Karpas-422 (cell line): Measurements from ENCODE around the gene IPPK. TPM values are rescaled to one million over a fixed set of nuclear protein-coding genes. Genes with fewer than 3 reads are reported as not detected.
"Not testable (repeated sequence)": the region's sequence is repeated elsewhere in the genome, so short reads cannot be mapped to it uniquely, and the experiment has no call there.

Experiments used
- DNase-seq: peaks from one replicate; pipeline ENCODE4 v3.0.0-alpha.2; 2015
- H2AFZ ChIP-seq: fragments of 200-600 bp; sonication (generic); 2 replicates; pipeline ENCODE4 v1.6.1; 2014; ENCODE audit warnings: antibody characterized with exemption, low read length, mixed read lengths
- H3K27ac ChIP-seq: fragments of 200-600 bp; sonication (generic); 2 replicates; pipeline ENCODE4 v1.5.1; 2014; ENCODE audit warnings: mild to moderate bottlenecking, low read length, moderate library complexity
- H3K27me3 ChIP-seq: fragments of 200-600 bp; sonication (generic); 2 replicates; pipeline ENCODE4 v1.6.1; 2014; ENCODE audit warnings: low read length, mixed read lengths
- H3K36me3 ChIP-seq: fragments of 200-600 bp; sonication (generic); 2 replicates; pipeline ENCODE4 v1.6.1; 2014; ENCODE audit warnings: low read length, mixed read lengths; ENCODE audit not compliant: insufficient read depth
- H3K4me1 ChIP-seq: fragments of 200-600 bp; sonication (generic); 2 replicates; pipeline ENCODE4 v1.6.1; 2014; ENCODE audit warnings: mild to moderate bottlenecking, low read length, mixed read lengths
- H3K4me2 ChIP-seq: fragments of 200-600 bp; sonication (generic); 2 replicates; pipeline ENCODE4 v1.6.1; 2014; ENCODE audit warnings: low read length, low read depth, mild to moderate bottlenecking; ENCODE audit not compliant: poor library complexity, severe bottlenecking
- H3K4me3 ChIP-seq: fragments of 200-600 bp; sonication (generic); 2 replicates; pipeline ENCODE4 v1.5.1; 2014; ENCODE audit warnings: mild to moderate bottlenecking, antibody characterized with exemption, low read length, mixed read lengths
- H3K79me2 ChIP-seq: fragments of 200-600 bp; sonication (generic); 2 replicates; pipeline ENCODE4 v1.6.1; 2014; ENCODE audit warnings: mild to moderate bottlenecking, low read length, mixed read lengths
- H3K9ac ChIP-seq: fragments of 200-600 bp; sonication (generic); 2 replicates; pipeline ENCODE4 v1.6.0; 2014; ENCODE audit warnings: low read length
- H3K9me2 ChIP-seq: fragments of 200-600 bp; sonication (generic), shearing (Covaris generic); replicated peaks from 2 replicates; pipeline ENCODE4 v1.6.0; 2014; ENCODE audit warnings: mild to moderate bottlenecking, low read length, moderate library complexity; ENCODE audit not compliant: insufficient read depth
- H3K9me3 ChIP-seq: fragments of 300-700, 200-600 bp; sonication (generic); 2 replicates; pipeline ENCODE4 v1.6.1; 2014; ENCODE audit warnings: low read length, mixed read lengths
- H4K20me1 ChIP-seq: fragments of 200-600 bp; sonication (generic); 2 replicates; pipeline ENCODE4 v1.6.1; 2014; ENCODE audit warnings: mild to moderate bottlenecking, antibody characterized with exemption, low read length, low read depth; ENCODE audit not compliant: insufficient read depth
- total RNA-seq: library from RNA; depleted of rRNA; stranded (reverse); fragments of >200 nt; shearing (Covaris generic); gene quantifications from 2 replicates; pipeline ENCODE4 v1.2.3, GENCODE V29; 2014; ENCODE audit warnings: low replicate concordance

IPPK gene
- total RNA-seq, 1 experiment from 2014 or later, result 18.3 TPM

DNA sequence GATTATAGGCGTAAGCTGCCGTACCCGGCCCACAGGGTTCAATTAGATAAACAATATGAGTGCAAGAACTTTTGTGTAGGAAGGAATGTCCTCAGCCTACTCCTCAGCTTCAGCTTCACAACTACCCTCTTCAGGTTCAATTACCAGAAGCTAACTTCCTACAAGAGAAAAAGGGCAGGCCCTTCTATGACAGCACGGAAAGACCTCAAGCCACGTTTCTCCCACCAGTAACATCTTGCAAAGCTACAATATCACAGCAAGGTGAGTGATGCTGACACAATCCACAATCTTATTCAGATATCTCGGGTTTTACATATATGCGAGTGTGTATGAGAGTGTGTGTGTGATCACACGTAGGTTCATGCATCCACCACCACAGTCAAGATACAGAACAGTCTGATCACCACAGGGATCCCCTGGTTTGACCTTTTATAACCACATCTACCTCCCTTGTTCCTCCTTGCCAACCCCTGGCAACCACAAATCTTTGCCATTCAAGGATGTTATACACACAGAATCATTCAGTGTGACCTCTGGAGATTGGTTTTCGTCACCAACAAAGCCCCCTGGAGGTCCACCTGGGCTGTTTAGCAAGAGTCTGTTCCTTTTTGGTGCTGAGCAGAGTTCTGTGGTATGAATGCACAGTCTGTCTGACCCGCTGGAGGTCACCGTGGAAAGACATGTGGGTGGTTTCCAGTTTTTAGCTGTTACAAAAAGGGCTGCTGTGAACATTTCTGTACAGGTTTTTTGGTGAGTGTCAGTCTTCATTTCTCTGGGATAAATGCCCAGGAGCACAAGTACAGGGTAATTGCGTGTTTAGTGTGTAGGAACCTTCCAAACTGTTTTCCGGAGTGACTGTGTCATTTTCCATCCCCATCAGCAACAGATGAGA lies 38.2 kb downstream of the IPPK start:
- no peaks in the 10 kb centered on the region for H3K9me2 ChIP-seq
- H3K79me2 ChIP-seq, result peaks cover 19% of the 10 kb centered on the region
- no peak overlapping the region for H3K27ac ChIP-seq
- no peaks in the 10 kb centered on the region for H3K9me3 ChIP-seq
- H3K4me3 ChIP-seq, result no peak overlapping the region
- no peak overlapping the region for H3K4me2 ChIP-seq
- no peaks in the 10 kb centered on the region for H3K27me3 ChIP-seq
- H3K36me3 ChIP-seq, result peaks cover 34% of the 10 kb centered on the region
- no peak overlapping the region for H3K9ac ChIP-seq
- no peaks in the 10 kb centered on the region for H4K20me1 ChIP-seq
- H2AFZ ChIP-seq, result no peak overlapping the region
- no peaks in the 10 kb centered on the region for H3K4me1 ChIP-seq
- no peak for DNase-seq

DNA sequence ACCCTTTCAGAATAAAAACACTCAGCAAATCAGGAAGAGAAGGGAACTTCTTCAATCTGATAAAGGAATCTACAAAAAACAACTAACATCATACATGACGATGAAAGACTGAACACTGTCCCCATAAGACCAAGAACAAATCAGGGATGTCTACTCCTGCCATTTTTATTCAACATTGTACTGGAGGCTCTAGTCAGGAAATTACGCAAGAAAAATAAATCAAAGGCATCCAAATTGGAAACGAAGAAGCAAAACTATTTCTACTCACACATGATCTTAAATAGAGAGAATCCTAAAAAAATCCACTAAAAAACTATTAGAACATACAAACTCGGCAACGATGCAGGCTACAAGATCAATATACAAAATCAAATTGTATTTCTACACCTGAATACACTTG lies 42.3 kb downstream of the IPPK start:
- no peak overlapping the region for H3K4me2 ChIP-seq
- H3K27ac ChIP-seq, result no peak overlapping the region
- no peaks in the 10 kb centered on the region for H3K9me3 ChIP-seq
- no peaks in the 10 kb centered on the region for H3K9me2 ChIP-seq
- H2AFZ ChIP-seq, result no peak overlapping the region
- no peaks in the 10 kb centered on the region for H3K27me3 ChIP-seq
- peaks cover 26% of the 10 kb centered on the region for H3K79me2 ChIP-seq
- H3K4me3 ChIP-seq, result no peak overlapping the region
- DNase-seq, result no peak
- peaks cover 27% of the 10 kb centered on the region; the same call in 1 of the 2 replicates for H3K36me3 ChIP-seq
- no peak overlapping the region for H3K9ac ChIP-seq
- no peaks in the 10 kb centered on the region for H3K4me1 ChIP-seq
- no peaks in the 10 kb centered on the region for H4K20me1 ChIP-seq

DNA sequence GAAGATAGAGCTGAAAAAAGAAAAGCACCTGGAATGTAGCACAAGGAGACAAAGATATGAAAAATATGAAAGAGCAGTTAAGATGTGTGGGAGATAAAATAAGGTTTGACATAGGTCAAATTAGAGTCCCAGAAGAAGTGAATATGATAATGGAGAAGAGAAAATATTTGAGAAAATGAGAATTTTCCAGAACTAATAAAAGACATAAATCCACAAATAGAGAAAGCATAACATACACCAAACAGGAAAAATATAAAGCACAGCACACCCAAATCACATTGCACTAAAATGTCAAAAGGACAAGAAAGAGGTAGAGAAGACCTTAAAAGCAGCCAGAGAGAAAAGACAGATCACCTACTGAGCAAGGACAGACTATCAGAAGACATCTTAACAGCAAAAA lies 43.4 kb downstream of the IPPK start:
- Histone ChIP-seq H3K9me2 (no peaks in the 10 kb centered on the region), H4K20me1 (no peaks in the 10 kb centered on the region), H3K9ac (no peak overlapping the region), H3K9me3 (no peaks in the 10 kb centered on the region), H3K79me2 (peaks cover 26% of the 10 kb centered on the region), H3K27ac (no peak overlapping the region), H2AFZ (no peak overlapping the region), H3K4me1 (no peaks in the 10 kb centered on the region), H3K4me2 (no peak overlapping the region), H3K4me3 (no peak overlapping the region), H3K27me3 (no peaks in the 10 kb centered on the region), H3K36me3 (peaks cover 19% of the 10 kb centered on the region; the same call in 1 of the 2 replicates)
- DNase-seq, result no peak

DNA sequence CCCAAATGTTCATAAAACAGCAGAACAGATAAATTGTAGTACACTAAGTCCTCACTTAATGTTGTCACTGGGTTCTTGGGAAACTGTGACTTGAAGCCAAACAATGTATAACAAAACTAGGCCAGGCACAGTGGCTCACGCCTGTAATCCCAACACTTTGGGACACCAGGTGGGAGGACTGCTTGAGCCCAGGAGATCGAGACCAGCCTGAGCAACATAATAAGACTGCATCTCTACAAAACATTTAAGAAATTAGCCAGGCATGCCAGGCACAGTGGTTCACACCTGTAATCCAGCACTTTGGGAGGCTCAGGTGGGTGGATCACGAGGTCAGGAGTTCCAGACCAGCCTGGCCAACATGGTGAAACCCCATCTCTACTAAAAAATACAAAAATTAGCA lies 46.0 kb downstream of the IPPK start:
- not testable (repeated sequence) for H3K4me2 ChIP-seq, H3K9me3 ChIP-seq, H3K27me3 ChIP-seq, H3K4me3 ChIP-seq, H3K9ac ChIP-seq, H3K27ac ChIP-seq, H3K9me2 ChIP-seq, H4K20me1 ChIP-seq, DNase-seq, H2AFZ ChIP-seq, H3K4me1 ChIP-seq
- peaks cover 25% of the 10 kb centered on the region; the same call in 1 of the 2 replicates for H3K36me3 ChIP-seq
- peaks cover 23% of the 10 kb centered on the region for H3K79me2 ChIP-seq

DNA sequence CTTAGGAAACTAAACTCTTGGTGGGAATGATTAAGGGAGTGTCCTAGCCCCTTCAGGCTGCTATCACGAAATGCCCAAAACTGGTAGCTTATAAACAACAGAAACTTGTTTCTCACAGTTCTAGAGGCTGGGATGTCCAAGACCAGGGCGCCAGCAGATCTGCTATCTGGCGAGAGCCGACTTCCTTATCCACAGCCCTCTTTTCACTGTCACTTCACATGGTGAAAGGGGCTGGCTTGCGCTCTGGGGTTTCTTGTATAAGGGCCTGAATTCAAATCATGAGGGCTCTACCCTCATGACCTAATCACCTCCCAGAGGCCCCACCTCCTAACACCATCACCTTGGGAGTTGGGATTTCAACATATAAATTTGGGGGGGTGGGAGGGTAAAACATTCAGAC lies 49.1 kb downstream of the IPPK start:
- no peak overlapping the region for H3K27ac ChIP-seq
- no peak overlapping the region for H3K9ac ChIP-seq
- no peak for DNase-seq
- H2AFZ ChIP-seq, result no peak overlapping the region
- no peak overlapping the region for H3K4me3 ChIP-seq
- 0 out of 2 replicates have a peak, but pooled peaks cover 2% of the 10 kb centered on the region for H4K20me1 ChIP-seq
- no peaks in the 10 kb centered on the region for H3K9me2 ChIP-seq
- no peaks in the 10 kb centered on the region for H3K27me3 ChIP-seq
- peaks cover 12% of the 10 kb centered on the region; the same call in 1 of the 2 replicates for H3K79me2 ChIP-seq
- no peaks in the 10 kb centered on the region for H3K9me3 ChIP-seq
- no peak overlapping the region for H3K4me2 ChIP-seq
- no peaks in the 10 kb centered on the region for H3K4me1 ChIP-seq
- H3K36me3 ChIP-seq, result peaks cover 30% of the 10 kb centered on the region

DNA sequence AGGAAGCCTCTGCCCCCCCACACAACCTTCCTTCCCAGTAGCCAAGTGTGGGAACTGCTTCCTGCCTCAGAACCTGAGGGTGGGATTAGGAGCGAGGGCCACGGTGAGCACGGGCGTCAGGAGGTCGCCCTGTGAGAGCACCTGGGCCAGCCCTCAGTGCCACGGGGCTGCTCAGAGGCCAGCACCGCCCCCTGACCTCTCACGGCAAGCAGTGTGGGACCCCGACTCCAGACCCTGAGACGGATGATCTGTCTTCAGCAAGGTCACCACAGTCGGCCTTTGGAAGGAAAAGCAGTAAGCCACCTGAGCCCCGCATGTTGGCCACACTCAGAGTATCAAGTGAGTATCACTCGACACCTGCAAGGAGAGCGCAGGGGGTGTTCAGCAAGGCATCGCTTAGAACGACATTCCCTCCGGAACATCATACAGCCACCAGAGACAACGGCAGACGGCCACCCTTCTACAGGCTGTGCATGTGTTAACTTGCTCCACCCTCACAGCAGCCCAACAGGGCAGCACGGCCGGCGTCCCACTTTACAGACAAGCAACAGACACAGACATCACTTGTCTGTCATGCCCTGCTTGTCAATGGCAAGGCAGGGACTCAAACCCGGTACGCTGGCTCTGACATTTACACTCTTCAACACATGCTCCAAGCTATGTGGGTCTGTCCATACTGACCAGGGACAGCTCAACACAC lies 50.2 kb downstream of the IPPK start:
- Histone ChIP-seq H3K79me2 (peaks cover 7% of the 10 kb centered on the region; the same call in 1 of the 2 replicates), H3K9me3 (no peaks in the 10 kb centered on the region), H3K27me3 (no peaks in the 10 kb centered on the region), H3K27ac (no peak overlapping the region), H3K4me3 (no peak overlapping the region), H2AFZ (no peak overlapping the region), H3K4me1 (no peaks in the 10 kb centered on the region), H4K20me1 (0 out of 2 replicates have a peak, but pooled peaks cover 2% of the 10 kb centered on the region), H3K4me2 (no peak overlapping the region), H3K36me3 (peaks cover 29% of the 10 kb centered on the region), H3K9me2 (no peaks in the 10 kb centered on the region), H3K9ac (no peak overlapping the region)
- DNase-seq, result no peak

DNA sequence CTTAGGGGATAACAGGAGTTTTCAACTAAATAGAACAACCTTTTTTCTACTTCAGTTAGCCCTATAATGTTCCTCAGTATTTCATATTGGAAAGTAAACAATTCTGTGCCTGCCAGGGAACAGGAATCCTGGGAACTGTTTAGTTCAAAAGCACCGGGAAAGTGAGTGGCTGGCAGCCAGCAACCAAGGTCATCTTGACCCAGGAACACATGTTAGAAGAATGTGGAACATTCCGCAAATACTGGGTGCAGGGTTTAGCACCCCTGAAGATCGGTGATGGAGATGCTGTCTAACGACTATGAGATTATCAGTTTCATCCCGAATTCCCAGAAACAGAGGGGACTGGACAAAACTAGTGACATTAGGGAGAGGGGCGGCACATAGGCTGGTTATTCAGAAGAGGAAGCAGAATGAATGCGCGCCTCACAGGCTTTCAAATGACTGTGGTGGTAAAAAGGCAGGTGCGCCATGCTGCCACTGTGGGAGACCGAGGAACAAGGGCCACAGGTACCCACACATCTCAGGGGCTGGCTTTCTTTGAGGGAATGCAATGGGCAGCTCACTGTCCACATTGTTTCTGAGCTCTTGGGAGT lies 51.2 kb downstream of the IPPK start:
- no peak overlapping the region for H3K4me3 ChIP-seq
- no peaks in the 10 kb centered on the region for H3K9me3 ChIP-seq
- no peaks in the 10 kb centered on the region for H3K9me2 ChIP-seq
- no peak for DNase-seq
- H2AFZ ChIP-seq, result no peak overlapping the region
- peaks cover 25% of the 10 kb centered on the region for H3K36me3 ChIP-seq
- H3K27me3 ChIP-seq, result no peaks in the 10 kb centered on the region
- no peak overlapping the region for H3K27ac ChIP-seq
- 0 out of 2 replicates have a peak, but pooled peaks cover 2% of the 10 kb centered on the region for H4K20me1 ChIP-seq
- H3K4me2 ChIP-seq, result no peak overlapping the region
- H3K79me2 ChIP-seq, result peaks cover 7% of the 10 kb centered on the region; the same call in 1 of the 2 replicates
- H3K4me1 ChIP-seq, result no peaks in the 10 kb centered on the region
- H3K9ac ChIP-seq, result no peak overlapping the region
